ENCODE results near the gene PTGR3. TPM values are rescaled to one million over a fixed set of nuclear protein-coding genes. Genes with fewer than 3 reads are reported as not detected.

PTGR3 gene
- total RNA-seq, 2 experiments from 2014 or later = 1.8 to 14.9 TPM

DNA sequence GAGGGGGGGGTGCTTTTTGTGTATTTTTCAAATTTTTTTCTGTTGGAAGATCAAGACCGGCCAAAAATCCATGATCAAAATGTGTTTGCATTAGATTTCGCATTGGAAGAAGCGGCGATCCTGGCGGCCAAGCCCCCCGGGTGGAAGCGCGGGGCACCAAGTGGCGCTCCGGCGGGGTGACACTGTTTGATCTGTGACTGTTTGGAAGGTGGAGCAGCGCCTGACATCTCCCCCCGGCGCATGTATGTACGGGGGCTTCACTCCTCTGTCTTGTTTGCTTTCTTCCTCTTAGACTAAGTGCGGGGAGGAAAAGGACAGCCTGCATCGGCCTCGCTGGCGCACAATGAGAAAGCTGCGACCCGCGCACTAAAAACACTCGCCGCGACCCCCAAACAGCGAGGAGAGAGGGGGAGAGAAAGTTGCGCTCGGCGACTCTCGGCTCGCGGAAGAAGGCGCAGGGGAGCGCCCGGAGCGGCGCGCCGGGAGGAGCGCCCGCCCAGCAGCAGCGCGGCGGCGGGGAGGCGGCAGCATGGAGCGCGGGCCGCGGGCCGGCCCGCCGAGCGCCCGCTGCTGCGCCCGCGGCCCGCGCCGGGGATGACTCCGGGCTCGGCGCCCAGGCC, 2.2 kb upstream of the PTGR3 start:
- Histone ChIP-seq H3K27ac (ENCODE audit: low read depth, low read length, poor library complexity, severe bottlenecking) (peak overlapping the region; percentile 74), H3K36me3 (ENCODE audit: insufficient read depth, low read length) (no peaks in the 10 kb centered on the region), H3K79me2 (ENCODE audit: insufficient read depth, low read depth, low read length) (no peaks in the 10 kb centered on the region), H3K4me1 (ENCODE audit: insufficient read depth, low read length, poor library complexity, severe bottlenecking) (peaks cover 13% of the 10 kb centered on the region), H2AFZ (ENCODE audit: low read length) (peak overlapping the region; percentile 88; the same call in 1 of the 2 replicates), H3K4me3 (ENCODE audit: low read depth, low read length, poor library complexity, severe bottlenecking) (peak overlapping the region; percentile 86), H3K9me2 (ENCODE audit: insufficient read depth, low read length) (no peaks in the 10 kb centered on the region), H4K20me1 (ENCODE audit: insufficient read depth, low read length) (no peaks in the 10 kb centered on the region; the same call in 1 of the 2 replicates), H3K4me2 (ENCODE audit: low read length) (peak overlapping the region; percentile 93), H3K9me3 (ENCODE audit: low read length) (no peaks in the 10 kb centered on the region)
- intact Hi-C loops (cut with micrococcal nuclease; ENCODE audit: unreplicated experiment) = loop anchor here (5.0 to 10.0 kb wide), 2 partner anchors 714 to 1284 kb away; partner anchors contain the start of genes CNDP2 and ZNF516
- DNase-seq (ENCODE audit: low spot score) = peak; percentile 31
- ChIA-PET POLR2A (no interaction called here), CTCF (ENCODE audit: unreplicated experiment) (no interaction called here)
- TF ChIP-seq EZH2phosphoT487 (IDR thresholded peaks at IDR 0.05; ENCODE audit: borderline replicate concordance, low read depth, low read length) = no peak
- TF ChIP-seq, protein P1, sequence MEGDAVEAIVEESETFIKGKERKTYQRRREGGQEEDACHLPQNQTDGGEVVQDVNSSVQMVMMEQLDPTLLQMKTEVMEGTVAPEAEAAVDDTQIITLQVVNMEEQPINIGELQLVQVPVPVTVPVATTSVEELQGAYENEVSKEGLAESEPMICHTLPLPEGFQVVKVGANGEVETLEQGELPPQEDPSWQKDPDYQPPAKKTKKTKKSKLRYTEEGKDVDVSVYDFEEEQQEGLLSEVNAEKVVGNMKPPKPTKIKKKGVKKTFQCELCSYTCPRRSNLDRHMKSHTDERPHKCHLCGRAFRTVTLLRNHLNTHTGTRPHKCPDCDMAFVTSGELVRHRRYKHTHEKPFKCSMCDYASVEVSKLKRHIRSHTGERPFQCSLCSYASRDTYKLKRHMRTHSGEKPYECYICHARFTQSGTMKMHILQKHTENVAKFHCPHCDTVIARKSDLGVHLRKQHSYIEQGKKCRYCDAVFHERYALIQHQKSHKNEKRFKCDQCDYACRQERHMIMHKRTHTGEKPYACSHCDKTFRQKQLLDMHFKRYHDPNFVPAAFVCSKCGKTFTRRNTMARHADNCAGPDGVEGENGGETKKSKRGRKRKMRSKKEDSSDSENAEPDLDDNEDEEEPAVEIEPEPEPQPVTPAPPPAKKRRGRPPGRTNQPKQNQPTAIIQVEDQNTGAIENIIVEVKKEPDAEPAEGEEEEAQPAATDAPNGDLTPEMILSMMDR (conservative IDR thresholded peaks at IDR 0.05; ENCODE audit: low read length) = 0 out of 2 replicates have a peak, but pooled peaks have one; percentile 18
- no TSS peak for BruUV-seq (replicated peaks)

DNA sequence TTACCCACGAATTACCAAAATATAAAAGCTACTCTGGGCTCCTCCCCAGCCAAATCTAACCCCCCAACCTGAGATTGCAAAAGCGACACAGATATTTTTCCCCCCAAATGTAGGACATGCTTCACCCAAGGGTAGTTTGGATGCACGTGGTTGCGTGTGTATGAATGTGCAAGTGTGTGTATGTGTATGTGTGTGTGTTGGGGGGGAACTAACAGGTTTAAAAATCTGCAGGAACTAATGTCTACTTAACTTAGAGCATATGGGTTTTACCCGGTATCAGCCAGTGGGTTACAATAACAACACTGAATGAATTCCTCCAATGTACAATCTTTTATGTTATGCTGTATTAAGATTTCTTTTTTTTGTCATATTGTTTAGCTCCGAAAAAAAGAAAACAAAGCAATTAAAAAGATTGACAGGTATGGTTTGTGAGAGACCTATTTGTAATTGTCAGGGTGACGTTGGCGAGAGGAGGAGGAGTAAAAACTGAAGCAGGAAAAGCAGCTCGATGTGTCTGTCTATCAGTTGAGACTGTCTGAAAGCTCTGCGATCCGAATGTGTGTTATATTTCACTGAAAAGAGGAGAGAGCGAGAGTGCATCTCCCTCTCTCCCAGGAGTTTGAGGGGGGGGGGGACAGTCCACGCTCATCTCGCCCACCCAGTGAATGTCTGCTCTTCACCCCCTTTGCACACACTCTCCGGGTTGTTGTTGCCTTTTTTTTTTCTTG, 1.5 kb upstream of the PTGR3 start, which contains the start of gene TSHZ1:
Gene TSHZ1, plus strand, starts transcription at position 524 of the 728 bp plus-strand sequence. CDS start 1,080 bp downstream, outside the sequence.
- peak within 1 kb of the TSS; percentile 88; the same call in 1 of the 2 replicates for H2AFZ ChIP-seq (ENCODE audit: low read length)
- DNase-seq (ENCODE audit: low spot score) = peak; percentile 76
- peak within 1 kb of the TSS; percentile 93 for H3K4me2 ChIP-seq (ENCODE audit: low read length)
- peak within 1 kb of the TSS; percentile 86 for H3K4me3 ChIP-seq (ENCODE audit: low read depth, low read length, poor library complexity, severe bottlenecking)
- no peaks in the 10 kb centered on the region; the same call in 1 of the 2 replicates for H4K20me1 ChIP-seq (ENCODE audit: insufficient read depth, low read length)
- no peaks in the 10 kb centered on the region for H3K9me2 ChIP-seq (ENCODE audit: insufficient read depth, low read length)
- no peaks in the 10 kb centered on the region for H3K36me3 ChIP-seq (ENCODE audit: insufficient read depth, low read length)
- H3K4me1 ChIP-seq (ENCODE audit: insufficient read depth, low read length, poor library complexity, severe bottlenecking) = peaks cover 13% of the 10 kb centered on the region
- TSS peak; percentile 32 for BruUV-seq (replicated peaks)
- CTCF ChIA-PET (ENCODE audit: unreplicated experiment) = no interaction called here
- TF ChIP-seq, protein P1 (conservative IDR thresholded peaks at IDR 0.05; ENCODE audit: low read length) = no peak
- no peak for TF ChIP-seq EZH2phosphoT487 (IDR thresholded peaks at IDR 0.05; ENCODE audit: borderline replicate concordance, low read depth, low read length)
- POLR2A ChIA-PET = no interaction called here
- H3K27ac ChIP-seq (ENCODE audit: low read depth, low read length, poor library complexity, severe bottlenecking) = peak within 1 kb of the TSS; percentile 74
- no peaks in the 10 kb centered on the region for H3K79me2 ChIP-seq (ENCODE audit: insufficient read depth, low read depth, low read length)
- no peaks in the 10 kb centered on the region for H3K9me3 ChIP-seq (ENCODE audit: low read length)
- intact Hi-C loops (cut with micrococcal nuclease; ENCODE audit: unreplicated experiment) = loop anchor here (5.0 to 10.0 kb wide), 2 partner anchors 713 to 1284 kb away; partner anchors contain the start of genes CNDP2 and ZNF516

Data from OCI-LY7 (cell line).